Measurements from ENCODE around the gene TMEM145.

GRCh38 chr19:42363614-42364346 lies 50.7 kb downstream of the TMEM145 start:
- TF ChIP-seq ZNF589 (CRISPR knock-in tag; IDR thresholded peaks at IDR 0.05; ENCODE audit: low read depth) (no peak), MAX (CRISPR knock-in tag; IDR thresholded peaks at IDR 0.05) (peak; percentile 38; the same call in 1 of the 2 replicates), GABPB1 (CRISPR knock-in tag; IDR thresholded peaks at IDR 0.05) (no peak), CTCF (IDR thresholded peaks at IDR 0.05 in 2 of 3, conservative IDR thresholded peaks at IDR 0.05 in 1 of 3; ENCODE audit: insufficient read depth in 2 of 3, low read depth in 1 of 3, low read length in 3 of 3) (no peak), FOXM1 (IDR thresholded peaks at IDR 0.05; ENCODE audit: low read depth) (no peak), FOXM1 (CRISPR knock-in tag; IDR thresholded peaks at IDR 0.05; ENCODE audit: low read depth) (no peak), BRF1 (IDR thresholded peaks at IDR 0.05; ENCODE audit: borderline replicate concordance, extremely low read depth, insufficient read length) (no peak), MYNN (IDR thresholded peaks at IDR 0.05) (no peak), MYNN (CRISPR knock-in tag; IDR thresholded peaks at IDR 0.05) (no peak)

All from K562 (cell line).